Measurements from ENCODE around the gene NRL.

Gene NRL

GRCh38 chr14:24114532-24115421 lies at the start of gene NRL, which contains the start of gene DCAF11:
Gene NRL (minus strand): TSS chr14:24114949. CDS start chr14:24082848, 32,101 bp downstream.
Gene DCAF11 (plus strand): TSS chr14:24114777. CDS start chr14:24115595, 818 bp downstream.
- DNase-seq, result peak; percentile 100

GRCh38 chr14:24162093-24162492 lies 47.3 kb upstream of the NRL start:
- DNase-seq, result no peak

- DNase-seq, result peak; percentile 96 to 98
Observed at GRCh38 chr14:24160850-24161804, 46.4 kb upstream of the NRL start, which contains the start of gene IRF9. Gene IRF9 (plus strand): TSS chr14:24161265. CDS start chr14:24162145, 880 bp downstream.

GRCh38 chr14:24160499-24160849 lies 45.7 kb upstream of the NRL start:
- no peak for DNase-seq

- DNase-seq, result no peak
Observed at GRCh38 chr14:24159777-24160498, 45.2 kb upstream of the NRL start.

GRCh38 chr14:24157331-24157730 lies 42.6 kb upstream of the NRL start:
- DNase-seq, result no peak

- DNase-seq, result no peak
Observed at GRCh38 chr14:24156840-24157239, 42.1 kb upstream of the NRL start.

- DNase-seq, result no peak
Observed at GRCh38 chr14:24155100-24155499, 40.4 kb upstream of the NRL start.

- no peak for DNase-seq
Observed at GRCh38 chr14:24151404-24152080, 36.8 kb upstream of the NRL start.

GRCh38 chr14:24150993-24151392 lies 36.2 kb upstream of the NRL start:
- DNase-seq, result no peak

GRCh38 chr14:24150567-24150966 lies 35.8 kb upstream of the NRL start:
- DNase-seq, result no peak

- no peak for DNase-seq
Observed at GRCh38 chr14:24150061-24150460, 35.3 kb upstream of the NRL start.

GRCh38 chr14:24149302-24149969 lies 34.7 kb upstream of the NRL start:
- DNase-seq, result no peak

GRCh38 chr14:24147761-24148428 lies 33.1 kb upstream of the NRL start:
- no peak for DNase-seq

GRCh38 chr14:24146978-24147760 lies 32.4 kb upstream of the NRL start, which contains the start of gene RNF31:
Gene RNF31 (plus strand): TSS chr14:24147498. CDS start chr14:24147699, 201 bp downstream.
- peak; percentile 97 for DNase-seq

- DNase-seq, result peak; percentile 91
Observed at GRCh38 chr14:24146453-24146977, 31.8 kb upstream of the NRL start, which contains the start of gene PSME2. Gene PSME2 (minus strand): TSS chr14:24146610. CDS start chr14:24146581, 29 bp downstream.

GRCh38 chr14:24145690-24146452 lies 31.1 kb upstream of the NRL start:
- no peak for DNase-seq

GRCh38 chr14:24145219-24145618 lies 30.5 kb upstream of the NRL start:
- DNase-seq, result no peak

- DNase-seq, result no peak
Observed at GRCh38 chr14:24144451-24144850, 29.7 kb upstream of the NRL start.
